ENCODE measurements around the gene DOK5.

DOK5 gene

GRCh38 chr20:54698373-54698772 is 223.0 kb downstream of the DOK5 start:
- DNase-seq (ENCODE audit: low spot score): no peak
